WTC11 (cell line): ENCODE results near the gene GCFC2.

ENCODE experiments used
- CREM ChIP-seq: sonication (generic); formaldehyde crosslinking; IDR thresholded peaks from 2 replicates; pipeline ENCODE4 v1.8.1; 2022; ENCODE audit warnings: mild to moderate bottlenecking, missing genetic modification reagents, moderate library complexity
- ELF4 ChIP-seq: sonication (generic); formaldehyde crosslinking; IDR thresholded peaks from 2 replicates; pipeline ENCODE4 v1.8.1; 2022; ENCODE audit warnings: low read depth, mild to moderate bottlenecking, moderate library complexity, missing genetic modification reagents
- ESRRA ChIP-seq: sonication (generic); formaldehyde crosslinking; IDR thresholded peaks from 2 replicates; pipeline ENCODE4 v1.8.1; 2022; ENCODE audit warnings: mild to moderate bottlenecking, missing genetic modification reagents, borderline replicate concordance
- NFATC4 ChIP-seq: fragments of 250-450 bp; sonication (Bioruptor Pico); IDR thresholded peaks from 2 replicates; pipeline ENCODE4 v1.9.0; 2021; ENCODE audit warnings: mild to moderate bottlenecking
- ZNF232 ChIP-seq: sonication (generic); formaldehyde crosslinking; IDR thresholded peaks from 2 replicates; pipeline ENCODE4 v1.8.0; 2022; ENCODE audit warnings: mild to moderate bottlenecking, missing genetic modification reagents
- TF ChIP-seq, protein P1 (sequence below): fragments of 200-600 bp; IDR thresholded peaks from 2 replicates; pipeline ENCODE4 v1.8.0; 2022; ENCODE audit warnings: antibody characterized with exemption
- TF ChIP-seq, protein P2 (sequence below): fragments of 250-450 bp; sonication (Bioruptor Pico); conservative IDR thresholded peaks from 2 replicates; pipeline ENCODE4 v1.9.0; 2021; ENCODE audit warnings: mild to moderate bottlenecking
- TF ChIP-seq, protein P3 (sequence below): sonication (generic); formaldehyde crosslinking; IDR thresholded peaks from 2 replicates; pipeline ENCODE4 v1.8.1; 2022; ENCODE audit warnings: low read depth, missing genetic modification reagents, borderline replicate concordance
- TF ChIP-seq, protein P4 (sequence below): sonication (generic); formaldehyde crosslinking; IDR thresholded peaks from 2 replicates; pipeline ENCODE4 v1.8.1; 2023; ENCODE audit warnings: mild to moderate bottlenecking, missing genetic modification reagents
- TF ChIP-seq, protein P5 (sequence below): sonication (generic); formaldehyde crosslinking; IDR thresholded peaks from 2 replicates; pipeline ENCODE4 v1.8.0; 2022; ENCODE audit warnings: mild to moderate bottlenecking, missing genetic modification reagents
- TF ChIP-seq, protein P6 (sequence below): sonication (generic); formaldehyde crosslinking; IDR thresholded peaks from 2 replicates; pipeline ENCODE4 v1.8.1; 2022; ENCODE audit warnings: missing genetic modification reagents, borderline replicate concordance

- TF ChIP-seq, protein P1, sequence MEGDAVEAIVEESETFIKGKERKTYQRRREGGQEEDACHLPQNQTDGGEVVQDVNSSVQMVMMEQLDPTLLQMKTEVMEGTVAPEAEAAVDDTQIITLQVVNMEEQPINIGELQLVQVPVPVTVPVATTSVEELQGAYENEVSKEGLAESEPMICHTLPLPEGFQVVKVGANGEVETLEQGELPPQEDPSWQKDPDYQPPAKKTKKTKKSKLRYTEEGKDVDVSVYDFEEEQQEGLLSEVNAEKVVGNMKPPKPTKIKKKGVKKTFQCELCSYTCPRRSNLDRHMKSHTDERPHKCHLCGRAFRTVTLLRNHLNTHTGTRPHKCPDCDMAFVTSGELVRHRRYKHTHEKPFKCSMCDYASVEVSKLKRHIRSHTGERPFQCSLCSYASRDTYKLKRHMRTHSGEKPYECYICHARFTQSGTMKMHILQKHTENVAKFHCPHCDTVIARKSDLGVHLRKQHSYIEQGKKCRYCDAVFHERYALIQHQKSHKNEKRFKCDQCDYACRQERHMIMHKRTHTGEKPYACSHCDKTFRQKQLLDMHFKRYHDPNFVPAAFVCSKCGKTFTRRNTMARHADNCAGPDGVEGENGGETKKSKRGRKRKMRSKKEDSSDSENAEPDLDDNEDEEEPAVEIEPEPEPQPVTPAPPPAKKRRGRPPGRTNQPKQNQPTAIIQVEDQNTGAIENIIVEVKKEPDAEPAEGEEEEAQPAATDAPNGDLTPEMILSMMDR: no peak
- TF ChIP-seq ESRRA (no peak), NFATC4 (no peak), ELF4 (CRISPR knock-in tag) (no peak), CREM (CRISPR knock-in tag) (no peak), ZNF232 (CRISPR knock-in tag) (no peak)
- TF ChIP-seq, protein P2, sequence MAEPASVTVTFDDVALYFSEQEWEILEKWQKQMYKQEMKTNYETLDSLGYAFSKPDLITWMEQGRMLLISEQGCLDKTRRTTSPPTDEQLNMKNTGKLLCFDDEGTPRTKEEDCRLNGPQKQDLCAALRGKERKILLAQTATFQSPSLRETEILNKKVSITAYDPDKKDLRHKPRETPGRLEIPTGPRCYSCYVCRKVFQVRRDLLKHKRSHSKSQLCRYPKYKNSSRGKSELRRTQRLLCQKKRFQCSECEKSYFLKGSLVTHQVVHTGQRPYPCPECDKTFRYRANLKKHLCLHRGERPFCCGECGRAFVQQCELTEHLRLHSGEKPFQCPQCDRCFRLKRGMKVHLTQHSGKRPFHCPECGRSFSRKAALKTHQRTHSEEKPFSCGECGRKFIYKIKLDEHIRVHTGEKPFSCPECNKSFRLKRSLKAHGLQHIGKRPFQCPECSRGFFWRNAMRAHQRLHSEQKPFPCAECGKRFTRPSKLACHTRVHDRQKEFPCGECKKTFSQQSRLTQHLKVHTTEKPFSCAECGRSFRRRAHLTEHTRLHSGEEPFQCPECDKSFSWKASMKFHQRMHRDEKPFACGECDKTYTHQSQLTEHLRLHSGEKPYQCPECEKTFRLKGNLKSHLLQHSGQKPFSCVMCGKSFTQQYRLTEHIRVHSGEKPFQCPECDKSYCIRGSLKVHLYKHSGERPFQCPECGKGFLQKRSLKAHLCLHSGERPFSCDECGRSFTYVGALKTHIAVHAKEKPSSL: no peak
- TF ChIP-seq, protein P3, sequence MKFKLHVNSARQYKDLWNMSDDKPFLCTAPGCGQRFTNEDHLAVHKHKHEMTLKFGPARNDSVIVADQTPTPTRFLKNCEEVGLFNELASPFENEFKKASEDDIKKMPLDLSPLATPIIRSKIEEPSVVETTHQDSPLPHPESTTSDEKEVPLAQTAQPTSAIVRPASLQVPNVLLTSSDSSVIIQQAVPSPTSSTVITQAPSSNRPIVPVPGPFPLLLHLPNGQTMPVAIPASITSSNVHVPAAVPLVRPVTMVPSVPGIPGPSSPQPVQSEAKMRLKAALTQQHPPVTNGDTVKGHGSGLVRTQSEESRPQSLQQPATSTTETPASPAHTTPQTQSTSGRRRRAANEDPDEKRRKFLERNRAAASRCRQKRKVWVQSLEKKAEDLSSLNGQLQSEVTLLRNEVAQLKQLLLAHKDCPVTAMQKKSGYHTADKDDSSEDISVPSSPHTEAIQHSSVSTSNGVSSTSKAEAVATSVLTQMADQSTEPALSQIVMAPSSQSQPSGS (CRISPR knock-in tag): no peak
- TF ChIP-seq, protein P4, sequence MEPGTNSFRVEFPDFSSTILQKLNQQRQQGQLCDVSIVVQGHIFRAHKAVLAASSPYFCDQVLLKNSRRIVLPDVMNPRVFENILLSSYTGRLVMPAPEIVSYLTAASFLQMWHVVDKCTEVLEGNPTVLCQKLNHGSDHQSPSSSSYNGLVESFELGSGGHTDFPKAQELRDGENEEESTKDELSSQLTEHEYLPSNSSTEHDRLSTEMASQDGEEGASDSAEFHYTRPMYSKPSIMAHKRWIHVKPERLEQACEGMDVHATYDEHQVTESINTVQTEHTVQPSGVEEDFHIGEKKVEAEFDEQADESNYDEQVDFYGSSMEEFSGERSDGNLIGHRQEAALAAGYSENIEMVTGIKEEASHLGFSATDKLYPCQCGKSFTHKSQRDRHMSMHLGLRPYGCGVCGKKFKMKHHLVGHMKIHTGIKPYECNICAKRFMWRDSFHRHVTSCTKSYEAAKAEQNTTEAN: no peak
- TF ChIP-seq, protein P5, sequence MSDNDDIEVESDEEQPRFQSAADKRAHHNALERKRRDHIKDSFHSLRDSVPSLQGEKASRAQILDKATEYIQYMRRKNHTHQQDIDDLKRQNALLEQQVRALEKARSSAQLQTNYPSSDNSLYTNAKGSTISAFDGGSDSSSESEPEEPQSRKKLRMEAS: no peak
- TF ChIP-seq, protein P6, sequence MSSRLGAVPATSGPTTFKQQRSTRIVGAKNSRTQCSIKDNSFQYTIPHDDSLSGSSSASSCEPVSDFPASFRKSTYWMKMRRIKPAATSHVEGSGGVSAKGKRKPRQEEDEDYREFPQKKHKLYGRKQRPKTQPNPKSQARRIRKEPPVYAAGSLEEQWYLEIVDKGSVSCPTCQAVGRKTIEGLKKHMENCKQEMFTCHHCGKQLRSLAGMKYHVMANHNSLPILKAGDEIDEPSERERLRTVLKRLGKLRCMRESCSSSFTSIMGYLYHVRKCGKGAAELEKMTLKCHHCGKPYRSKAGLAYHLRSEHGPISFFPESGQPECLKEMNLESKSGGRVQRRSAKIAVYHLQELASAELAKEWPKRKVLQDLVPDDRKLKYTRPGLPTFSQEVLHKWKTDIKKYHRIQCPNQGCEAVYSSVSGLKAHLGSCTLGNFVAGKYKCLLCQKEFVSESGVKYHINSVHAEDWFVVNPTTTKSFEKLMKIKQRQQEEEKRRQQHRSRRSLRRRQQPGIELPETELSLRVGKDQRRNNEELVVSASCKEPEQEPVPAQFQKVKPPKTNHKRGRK (CRISPR knock-in tag): no peak
Observed at GRCh38 chr2:75705921-75706320, 4.8 kb downstream of the GCFC2 start.
